ENCODE measurements around the gene HLTF.

- TF ChIP-seq, protein P1, sequence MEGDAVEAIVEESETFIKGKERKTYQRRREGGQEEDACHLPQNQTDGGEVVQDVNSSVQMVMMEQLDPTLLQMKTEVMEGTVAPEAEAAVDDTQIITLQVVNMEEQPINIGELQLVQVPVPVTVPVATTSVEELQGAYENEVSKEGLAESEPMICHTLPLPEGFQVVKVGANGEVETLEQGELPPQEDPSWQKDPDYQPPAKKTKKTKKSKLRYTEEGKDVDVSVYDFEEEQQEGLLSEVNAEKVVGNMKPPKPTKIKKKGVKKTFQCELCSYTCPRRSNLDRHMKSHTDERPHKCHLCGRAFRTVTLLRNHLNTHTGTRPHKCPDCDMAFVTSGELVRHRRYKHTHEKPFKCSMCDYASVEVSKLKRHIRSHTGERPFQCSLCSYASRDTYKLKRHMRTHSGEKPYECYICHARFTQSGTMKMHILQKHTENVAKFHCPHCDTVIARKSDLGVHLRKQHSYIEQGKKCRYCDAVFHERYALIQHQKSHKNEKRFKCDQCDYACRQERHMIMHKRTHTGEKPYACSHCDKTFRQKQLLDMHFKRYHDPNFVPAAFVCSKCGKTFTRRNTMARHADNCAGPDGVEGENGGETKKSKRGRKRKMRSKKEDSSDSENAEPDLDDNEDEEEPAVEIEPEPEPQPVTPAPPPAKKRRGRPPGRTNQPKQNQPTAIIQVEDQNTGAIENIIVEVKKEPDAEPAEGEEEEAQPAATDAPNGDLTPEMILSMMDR (IDR thresholded peaks at IDR 0.05): no peak
- TF ChIP-seq POLR2A (IDR thresholded peaks at IDR 0.05): no peak
Observed at GRCh38 chr3:149058602-149059001, 27.7 kb downstream of the HLTF start.

Measured in body of pancreas (tissue), 4 donors.